ENCODE measurements around the gene MYO7A.
"Not testable (repeated sequence)": the region's sequence is repeated elsewhere in the genome, so short reads cannot be mapped to it uniquely, and the experiment has no call there.

Gene MYO7A

GRCh38 chr11:77093056-77093891 lies 34.8 kb upstream of the MYO7A start:
- no peak for DNase-seq (ENCODE audit: low read depth, low spot score)

- DNase-seq (ENCODE audit: low read depth, low spot score): no peak
Observed at GRCh38 chr11:77093987-77094840, 33.8 kb upstream of the MYO7A start.

- DNase-seq (ENCODE audit: low read depth, low spot score): no peak
Observed at GRCh38 chr11:77094841-77095365, 33.1 kb upstream of the MYO7A start.

GRCh38 chr11:77095551-77096490 lies 32.2 kb upstream of the MYO7A start:
- no peak for DNase-seq (ENCODE audit: low read depth, low spot score)

- no peak for DNase-seq (ENCODE audit: low read depth, low spot score)
Observed at GRCh38 chr11:77096591-77097019, 31.4 kb upstream of the MYO7A start.

GRCh38 chr11:77097180-77097579 lies 30.9 kb upstream of the MYO7A start:
- not testable (repeated sequence) for DNase-seq (ENCODE audit: low read depth, low spot score)

GRCh38 chr11:77100166-77101042 lies 27.6 kb upstream of the MYO7A start:
- no peak for DNase-seq (ENCODE audit: low read depth, low spot score)

GRCh38 chr11:77101043-77101537 lies 27.0 kb upstream of the MYO7A start:
- no peak for DNase-seq (ENCODE audit: low read depth, low spot score)

GRCh38 chr11:77102246-77103210 lies 25.5 kb upstream of the MYO7A start, which contains the start of gene OMP:
OMP (plus strand) TSS chr11:77102840; CDS start chr11:77102840, 0 bp downstream.
- DNase-seq (ENCODE audit: low read depth, low spot score): no peak

GRCh38 chr11:77103319-77103718 lies 24.7 kb upstream of the MYO7A start:
- DNase-seq (ENCODE audit: low read depth, low spot score): no peak

- peak; percentile 55 for DNase-seq (ENCODE audit: low read depth, low spot score)
Observed at GRCh38 chr11:77104727-77105126, 23.3 kb upstream of the MYO7A start.

- peak; percentile 71 for DNase-seq (ENCODE audit: low read depth, low spot score)
Observed at GRCh38 chr11:77106321-77106720, 21.7 kb upstream of the MYO7A start.

- DNase-seq (ENCODE audit: low read depth, low spot score): no peak
Observed at GRCh38 chr11:77106759-77107158, 21.3 kb upstream of the MYO7A start.

- DNase-seq (ENCODE audit: low read depth, low spot score): peak; percentile 97
Observed at GRCh38 chr11:77107950-77108349, 20.1 kb upstream of the MYO7A start.

GRCh38 chr11:77108436-77108835 lies 19.6 kb upstream of the MYO7A start:
- no peak for DNase-seq (ENCODE audit: low read depth, low spot score)

GRCh38 chr11:77109236-77110019 lies 18.6 kb upstream of the MYO7A start:
- peak; percentile 88 for DNase-seq (ENCODE audit: low read depth, low spot score)

GRCh38 chr11:77110836-77111235 lies 17.2 kb upstream of the MYO7A start:
- no peak for DNase-seq (ENCODE audit: low read depth, low spot score)

- DNase-seq (ENCODE audit: low read depth, low spot score): no peak
Observed at GRCh38 chr11:77111277-77111676, 16.8 kb upstream of the MYO7A start.

All from astrocyte of the hippocampus (primary cell).